ENCODE measurements around the gene BCR. TPM values are rescaled to one million over a fixed set of nuclear protein-coding genes. Genes with fewer than 3 reads are reported as not detected.

BCR gene
- total and polyA plus RNA-seq, 2 of the 4 experiments (the other 2 are of a cell fraction): 28.9 to 44.6 TPM

DNA sequence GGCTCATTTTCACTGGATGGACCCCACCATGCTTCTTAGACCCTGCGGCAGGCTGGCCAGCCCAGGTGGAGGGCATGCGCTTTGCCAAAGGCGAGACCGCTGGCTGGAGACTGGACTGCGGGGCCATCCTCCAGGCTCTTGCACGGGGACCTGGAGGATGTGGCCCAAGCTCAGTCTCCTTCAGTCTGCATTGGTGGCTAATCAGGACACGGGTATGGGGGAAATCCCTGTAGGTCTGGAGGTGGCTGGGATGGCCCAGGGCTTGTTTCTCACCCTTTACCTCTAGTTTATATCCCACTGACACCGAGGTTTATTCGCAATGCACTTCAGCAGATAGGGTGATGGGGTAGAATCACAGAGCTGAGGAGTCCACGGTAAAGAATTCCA, 45.0 kb downstream of the BCR start:
- POLR2A ChIA-PET (ENCODE audit: unreplicated experiment): no interaction called here
- Histone ChIP-seq H2AFZ (replicated peaks; ENCODE audit: low read length, poor library complexity) (no peak overlapping the region), H3K56ac (ENCODE audit: extremely low read depth, insufficient read depth, low read length) (no peak overlapping the region), H3K9me1 (ENCODE audit: insufficient read depth, low read length) (peaks cover 21% of the 10 kb centered on the region), H2BK120ac (ENCODE audit: low read depth, low read length) (no peak overlapping the region), H3K4me2 (ENCODE audit: low read depth, low read length) (no peak overlapping the region), H3K36me3 (ENCODE audit: control insufficient read depth, insufficient read depth, low read length) (no peaks in the 10 kb centered on the region), H3K27ac (ENCODE audit: insufficient read depth, low read length) (no peak overlapping the region), H4K20me1 (ENCODE audit: insufficient read depth, low read length) (peaks cover 33% of the 10 kb centered on the region), H3K14ac (replicated peaks; ENCODE audit: low read depth, low read length) (0 out of 2 replicates have a peak overlapping the region, but pooled peaks have one; percentile 2), H2AK5ac (ENCODE audit: low read depth, low read length) (no peak overlapping the region), H3K4me3 (ENCODE audit: insufficient read depth, low read depth, low read length) (no peak overlapping the region), H3K9ac (ENCODE audit: low read depth, low read length) (no peak overlapping the region), H3K18ac (ENCODE audit: low read depth, low read length) (no peak overlapping the region), H3K4ac (ENCODE audit: low read depth, low read length) (no peak overlapping the region), H2BK15ac (ENCODE audit: low read depth, low read length) (no peak overlapping the region), H3K79me1 (ENCODE audit: low read depth in 1 of 2, low read length in 2 of 2) (peaks cover 38 to 82% of the 10 kb centered on the region in 2 experiments), H3K4me1 (ENCODE audit: control insufficient read depth, insufficient read depth, low read length) (peaks cover 15% of the 10 kb centered on the region), H4K8ac (ENCODE audit: low read depth in 2 of 2, low read length in 2 of 2) (no peak overlapping the region), H2BK5ac (ENCODE audit: low read depth, low read length, poor library complexity, severe bottlenecking) (no peak overlapping the region), H2BK20ac (ENCODE audit: low read depth, low read length) (no peak overlapping the region), H4K91ac (ENCODE audit: insufficient read depth, low read depth, low read length) (no peak overlapping the region), H2AK9ac (replicated peaks; ENCODE audit: low read depth, low read length, poor library complexity) (no peak overlapping the region), H3K27me3 (ENCODE audit: control insufficient read depth, insufficient read depth, low read length) (no peaks in the 10 kb centered on the region), H3K9me3 (ENCODE audit: control insufficient read depth, insufficient read depth, low read length) (peaks cover 3% of the 10 kb centered on the region; the same call in 1 of the 2 replicates), H3K23ac (ENCODE audit: low read depth, low read length) (no peak overlapping the region), H4K5ac (ENCODE audit: low read depth, low read length) (no peak overlapping the region)
- CTCF ChIA-PET: no interaction called here
- DNase-seq: no peak
- WGBS, 2 experiments (ENCODE audit: extremely low coverage in 2 of 2, insufficient read length in 1 of 2): no CpG with 5 or more reads among the region's 10 CpGs
- in situ Hi-C loops (cut with MboI; ENCODE audit: low sequenced_read_pairs): no loop called here
- TF ChIP-seq MAZ (IDR thresholded peaks at IDR 0.05; ENCODE audit: borderline replicate concordance, low read depth, low read length) (no peak), RCOR1 (IDR thresholded peaks at IDR 0.05; ENCODE audit: insufficient replicate concordance, low read length) (no peak)
- intact Hi-C loops (cut with micrococcal nuclease): no loop called here
- dilution Hi-C loops (cut with HindIII; ENCODE audit: low sequenced_read_pairs, unreplicated experiment): no loop called here
- no TSS peak for BruUV-seq (replicated peaks)
- ATAC-seq (ENCODE audit: low read depth): no peak

All from IMR-90 (cell line).